Ectodermal cell (in vitro differentiated cells): ENCODE measurements around the gene PPAN.

Experiments
- H3K27ac ChIP-seq: 2 replicates; pipeline ENCODE4 v1.7.0; 2013; ENCODE audit warnings: mild to moderate bottlenecking, low read depth, low read length; ENCODE audit not compliant: insufficient read depth, poor library complexity, severe bottlenecking
- H3K27me3 ChIP-seq: 2 replicates; pipeline ENCODE4 v1.7.0; 2013; ENCODE audit warnings: mild to moderate bottlenecking, low read length; ENCODE audit not compliant: insufficient read depth, control insufficient read depth, poor library complexity, severe bottlenecking
- H3K36me3 ChIP-seq: one replicate; pipeline ENCODE4 v1.7.0; 2013; ENCODE audit warnings: low read length; ENCODE audit not compliant: control insufficient read depth, insufficient read depth
- H3K4me1 ChIP-seq: one replicate; pipeline ENCODE4 v1.7.0; 2013; ENCODE audit warnings: low read length; ENCODE audit not compliant: control insufficient read depth, insufficient read depth
- H3K4me3 ChIP-seq: 2 replicates; pipeline ENCODE4 v1.7.0; 2013; ENCODE audit warnings: low read depth, low read length, control low read depth; ENCODE audit not compliant: insufficient read depth
- H3K9me3 ChIP-seq: 2 replicates; pipeline ENCODE4 v1.7.0; 2013; ENCODE audit warnings: mild to moderate bottlenecking, low read length, moderate library complexity; ENCODE audit not compliant: control insufficient read depth
- WGBS, 2 experiments: methylation state at CpG; one replicate each; pipeline ENCODE4 v1.1.7; 2013; ENCODE audit warnings: missing lambda C conversion rate in 2 of 2; 5-methylcytosine and 5-hydroxymethylcytosine counted together

PPAN gene

DNA sequence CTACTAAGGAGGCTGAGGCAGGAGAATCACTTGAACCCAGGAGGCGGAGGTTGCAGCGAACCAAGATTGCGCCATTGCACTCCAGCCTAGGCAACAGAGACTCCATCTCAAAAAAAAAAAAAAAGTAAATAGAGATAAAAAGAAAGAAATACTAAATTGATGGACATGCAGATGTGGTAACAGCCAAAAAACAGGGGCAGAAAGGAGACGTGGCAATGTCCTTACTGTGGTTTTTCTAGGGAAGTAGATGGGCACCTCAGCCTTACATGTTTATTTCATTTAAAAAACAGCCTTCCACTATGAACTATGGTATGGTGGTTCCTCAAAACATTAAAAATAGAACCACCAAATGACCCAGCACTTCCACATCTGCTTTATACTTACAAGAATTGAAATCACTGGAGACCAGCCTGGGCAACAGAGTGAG, 20.1 kb downstream of the PPAN start:
- Histone ChIP-seq H3K27ac (no peak overlapping the region), H3K9me3 (no peaks in the 10 kb centered on the region), H3K36me3 (no peaks in the 10 kb centered on the region), H3K4me1 (no peaks in the 10 kb centered on the region), H3K27me3 (no peaks in the 10 kb centered on the region), H3K4me3 (no peak overlapping the region)
- WGBS, 2 experiments, result 93 to 97% methylated on average over 3 to 4 of the region's 4 CpGs

- 94 to 95% methylated on average over 7 of the region's 7 CpGs for WGBS, 2 experiments
- Histone ChIP-seq H3K36me3 (peaks cover 43% of the 10 kb centered on the region), H3K4me1 (no peaks in the 10 kb centered on the region), H3K9me3 (no peaks in the 10 kb centered on the region), H3K27me3 (no peaks in the 10 kb centered on the region), H3K4me3 (no peak overlapping the region), H3K27ac (no peak overlapping the region)
Observed at GRCh38 chr19:10132905-10133304, 26.7 kb downstream of the PPAN start.

DNA sequence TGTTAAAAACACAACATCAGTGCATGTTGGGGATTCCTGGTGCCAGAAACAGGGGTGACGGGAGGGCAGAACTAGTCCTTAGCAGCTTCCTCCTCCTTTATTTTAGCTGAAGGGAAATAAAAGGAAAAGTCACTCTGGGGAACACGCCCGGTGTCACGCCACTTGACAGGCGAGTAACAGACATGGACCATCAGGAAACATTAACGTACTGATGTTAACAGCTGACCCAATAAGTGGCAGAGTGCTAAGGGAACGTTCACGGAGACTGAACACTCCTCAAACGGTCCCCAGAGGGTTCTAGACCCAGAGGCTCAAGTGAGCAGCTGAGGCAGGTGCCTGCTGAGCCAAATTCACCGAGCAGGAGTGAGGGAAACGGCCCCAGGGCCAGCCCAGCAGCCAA, 27.4 kb downstream of the PPAN start:
- H3K9me3 ChIP-seq, result no peaks in the 10 kb centered on the region
- peaks cover 50% of the 10 kb centered on the region for H3K36me3 ChIP-seq
- H3K27me3 ChIP-seq, result no peaks in the 10 kb centered on the region
- 95 to 97% methylated on average over 11 of the region's 11 CpGs for WGBS, 2 experiments
- no peak overlapping the region for H3K4me3 ChIP-seq
- no peaks in the 10 kb centered on the region for H3K4me1 ChIP-seq
- H3K27ac ChIP-seq, result no peak overlapping the region

GRCh38 chr19:10134040-10134439, 27.9 kb downstream of the PPAN start:
- 93 to 94% methylated on average over 9 of the region's 9 CpGs for WGBS, 2 experiments
- Histone ChIP-seq H3K4me1 (no peaks in the 10 kb centered on the region), H3K9me3 (no peaks in the 10 kb centered on the region), H3K4me3 (no peak overlapping the region), H3K27me3 (no peaks in the 10 kb centered on the region), H3K27ac (no peak overlapping the region), H3K36me3 (peaks cover 55% of the 10 kb centered on the region)

DNA sequence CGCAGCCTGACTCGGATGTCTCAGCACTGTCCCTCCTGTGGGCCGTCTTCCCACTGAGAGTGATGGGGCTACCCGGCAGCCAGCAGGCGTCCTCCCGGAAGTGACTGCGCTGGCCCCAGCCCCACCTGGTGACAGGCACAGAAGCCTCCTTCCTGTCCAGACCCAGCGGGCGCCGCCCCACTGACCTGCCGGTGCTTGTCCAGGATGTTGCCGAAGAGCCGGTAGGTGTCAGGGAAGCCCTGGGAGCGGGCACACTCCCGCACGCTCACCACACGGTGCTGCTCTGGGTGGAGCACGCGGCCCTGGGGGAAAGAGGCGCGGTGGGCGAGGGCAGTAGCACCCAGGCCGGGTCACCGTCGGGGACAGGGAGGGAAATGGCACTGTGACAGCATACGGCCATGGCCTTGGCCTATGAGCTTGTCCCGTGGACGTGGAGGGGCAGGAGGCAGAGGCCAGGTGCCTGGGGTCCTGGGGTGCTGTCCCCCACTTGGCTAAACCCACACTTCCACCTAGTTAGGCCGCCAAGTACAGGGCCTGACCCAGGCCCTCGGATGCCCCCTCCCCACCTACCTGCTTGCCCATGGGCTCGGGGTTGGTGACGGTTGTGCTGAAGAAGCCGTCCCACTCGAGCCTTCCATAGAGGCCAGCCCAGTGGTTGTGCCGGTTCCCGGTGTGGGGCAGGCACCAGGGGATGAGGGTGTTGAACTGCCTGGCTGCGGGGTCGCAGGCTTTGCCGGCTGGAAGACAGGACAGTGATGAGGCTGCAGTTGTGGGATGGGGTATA, 29.6 kb downstream of the PPAN start:
- Histone ChIP-seq H3K9me3 (no peaks in the 10 kb centered on the region), H3K27ac (no peak overlapping the region), H3K36me3 (peaks cover 69% of the 10 kb centered on the region), H3K4me3 (no peak overlapping the region), H3K27me3 (no peaks in the 10 kb centered on the region), H3K4me1 (no peaks in the 10 kb centered on the region)
- 96% methylated on average over 39 of the region's 39 CpGs for WGBS, 2 experiments

- no peaks in the 10 kb centered on the region for H3K4me1 ChIP-seq
- H3K27me3 ChIP-seq, result no peaks in the 10 kb centered on the region
- 97% methylated on average over 14 of the region's 14 CpGs for WGBS, 2 experiments
- peaks cover 76% of the 10 kb centered on the region for H3K36me3 ChIP-seq
- no peak overlapping the region for H3K4me3 ChIP-seq
- H3K27ac ChIP-seq, result no peak overlapping the region
- H3K9me3 ChIP-seq, result no peaks in the 10 kb centered on the region
Observed at GRCh38 chr19:10136936-10137335, 30.8 kb downstream of the PPAN start.

- Histone ChIP-seq H3K4me1 (no peaks in the 10 kb centered on the region), H3K27me3 (no peaks in the 10 kb centered on the region), H3K4me3 (no peak overlapping the region), H3K9me3 (no peaks in the 10 kb centered on the region), H3K27ac (no peak overlapping the region), H3K36me3 (peaks cover 81% of the 10 kb centered on the region)
- WGBS, 2 experiments, result 96% methylated on average over 38 of the region's 38 CpGs
Observed at GRCh38 chr19:10137751-10138682, 31.9 kb downstream of the PPAN start.

DNA sequence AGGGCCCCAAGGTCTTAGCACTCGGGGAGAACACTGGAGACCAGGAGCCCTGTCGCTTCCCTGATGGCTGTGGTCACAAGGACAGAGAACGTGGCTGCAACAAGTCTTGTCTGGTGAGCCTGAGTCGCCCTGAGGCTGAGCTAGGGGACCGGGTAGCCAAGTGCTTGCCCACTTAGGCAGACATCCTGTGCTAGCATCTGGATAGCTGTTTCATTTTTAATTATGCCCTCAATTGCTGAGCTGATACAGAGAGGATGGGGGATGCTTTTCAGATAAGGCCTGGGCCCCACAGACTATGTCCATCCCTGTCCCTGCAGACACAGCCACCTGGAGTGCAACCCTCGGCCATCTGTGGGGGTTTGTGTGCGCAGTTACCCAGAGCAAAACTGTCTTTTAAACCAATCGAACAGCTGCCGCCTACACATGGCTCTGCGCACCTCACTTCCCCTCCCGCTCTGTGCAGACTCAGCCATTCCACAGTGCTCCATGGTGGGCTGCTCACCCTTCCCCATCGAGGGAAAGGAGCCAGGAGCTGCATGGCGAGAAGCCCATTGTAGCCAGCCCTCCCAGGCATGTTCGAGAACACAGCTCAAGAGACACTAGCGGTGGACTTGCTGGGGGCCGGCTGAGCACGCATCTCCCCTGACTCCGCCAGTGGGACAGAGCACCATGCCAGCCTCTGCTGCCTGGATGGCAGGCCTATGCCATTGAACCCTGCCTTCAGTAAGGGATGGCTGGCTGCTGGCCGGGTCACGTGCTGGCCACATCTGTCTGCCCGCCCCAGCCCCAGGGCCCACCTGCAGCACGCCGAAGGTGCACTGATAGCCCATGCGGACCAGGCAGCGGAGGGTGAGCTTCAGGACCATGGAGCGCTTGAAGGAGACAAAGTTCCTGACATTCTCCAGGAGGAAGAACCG, 33.0 kb downstream of the PPAN start:
- no peaks in the 10 kb centered on the region for H3K27me3 ChIP-seq
- H3K27ac ChIP-seq, result peak overlapping the region; percentile 50
- H3K4me3 ChIP-seq, result no peak overlapping the region
- H3K4me1 ChIP-seq, result no peaks in the 10 kb centered on the region
- H3K9me3 ChIP-seq, result no peaks in the 10 kb centered on the region
- 95 to 96% methylated on average over 27 of the region's 27 CpGs for WGBS, 2 experiments
- H3K36me3 ChIP-seq, result peaks cover 80% of the 10 kb centered on the region

DNA sequence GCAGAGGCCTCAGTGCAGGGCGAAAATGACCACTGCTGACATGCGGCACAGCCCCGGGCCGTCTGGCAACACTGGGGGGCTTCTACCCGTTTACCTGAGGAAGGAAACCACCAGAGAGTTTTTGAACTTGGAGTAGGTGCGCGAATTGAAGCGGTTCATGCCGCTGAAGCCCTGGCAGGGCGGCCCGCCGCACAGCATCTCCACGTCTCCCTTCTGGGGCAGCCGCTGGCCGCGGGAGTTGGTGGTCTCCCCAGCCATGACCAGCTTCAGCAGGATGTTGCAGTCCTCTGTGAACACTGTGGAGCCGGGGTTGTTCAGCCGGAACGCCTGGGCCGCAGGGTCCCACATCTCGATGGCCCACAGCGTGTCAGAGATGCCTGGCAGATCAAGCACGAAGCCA, 33.8 kb downstream of the PPAN start:
- H3K4me3 ChIP-seq, result no peak overlapping the region
- 93 to 96% methylated on average over 23 of the region's 23 CpGs for WGBS, 2 experiments
- H3K36me3 ChIP-seq, result peaks cover 85% of the 10 kb centered on the region
- H3K27me3 ChIP-seq, result no peaks in the 10 kb centered on the region
- no peaks in the 10 kb centered on the region for H3K4me1 ChIP-seq
- peak overlapping the region; percentile 50 for H3K27ac ChIP-seq
- no peaks in the 10 kb centered on the region for H3K9me3 ChIP-seq
